IPS DF 4.7 (cell line): Measurements from ENCODE around the gene ADH5.
"Not testable (repeated sequence)": the region's sequence is repeated elsewhere in the genome, so short reads cannot be mapped to it uniquely, and the experiment has no call there.

Experiments
- DNase-seq: peaks from one replicate; pipeline ENCODE4 v3.0.0-alpha.2; 2013; ENCODE audit warnings: low spot score; ENCODE audit errors: extremely low read depth

ADH5 gene

DNA sequence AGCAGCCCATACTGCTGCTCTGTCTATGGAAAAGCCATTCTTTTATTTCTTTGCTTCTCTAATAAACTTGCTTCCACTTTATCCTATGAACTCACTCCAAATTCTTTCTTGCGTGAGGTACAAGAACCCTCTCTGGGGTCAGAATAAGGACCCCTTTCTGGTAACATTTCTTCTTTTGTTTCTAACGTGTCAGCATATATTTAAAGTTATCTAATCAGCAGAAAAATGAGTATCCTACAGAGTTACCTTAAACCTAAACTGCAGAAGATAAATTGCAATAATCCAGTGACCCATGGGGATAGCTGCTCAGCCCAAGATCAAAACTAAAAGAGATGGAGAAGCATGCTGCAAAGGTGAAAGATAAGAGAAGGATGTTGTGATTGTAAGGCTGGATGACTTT, 4.0 kb downstream of the ADH5 start:
- no peak for DNase-seq

GRCh38 chr4:99082192-99082591, 6.4 kb downstream of the ADH5 start:
- DNase-seq, result no peak

GRCh38 chr4:99080869-99081268, 7.7 kb downstream of the ADH5 start:
- DNase-seq, result not testable (repeated sequence)

DNA sequence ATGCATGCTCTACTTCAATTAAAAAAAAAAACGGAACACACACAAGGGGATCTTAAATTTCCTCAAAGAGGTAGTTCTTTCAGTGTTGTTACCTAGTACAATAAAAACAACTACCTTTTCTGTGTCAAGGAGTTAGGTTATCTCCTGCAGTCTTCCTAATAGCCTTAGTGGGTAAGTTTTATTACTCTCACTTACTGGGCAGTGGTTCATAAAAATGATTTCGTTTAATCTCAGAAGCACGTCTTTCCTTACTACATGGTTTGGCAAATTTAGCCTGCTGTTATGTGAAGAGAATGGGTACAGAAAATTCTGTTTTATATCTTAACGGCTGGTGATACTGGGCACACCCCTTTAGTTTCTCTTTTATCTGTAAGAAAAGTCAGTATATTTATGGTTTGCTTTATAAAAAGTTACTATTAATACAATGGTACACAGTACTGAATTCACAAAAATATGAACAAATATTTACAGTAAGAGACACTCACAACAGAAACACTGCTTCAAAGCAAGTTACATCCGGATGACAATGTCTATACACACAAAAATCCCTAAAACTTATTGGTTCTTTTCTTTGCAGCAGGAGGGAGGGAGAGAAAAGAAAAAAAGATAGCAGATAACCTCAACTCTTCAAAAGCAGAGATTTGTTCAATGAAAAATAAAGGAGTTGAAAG, 8.8 kb downstream of the ADH5 start:
- DNase-seq, result no peak

- DNase-seq, result no peak
Observed at GRCh38 chr4:99078931-99079624, 9.5 kb downstream of the ADH5 start.

GRCh38 chr4:99078336-99078735, 10.3 kb downstream of the ADH5 start:
- no peak for DNase-seq

- no peak for DNase-seq
Observed at GRCh38 chr4:99077177-99077576, 11.4 kb downstream of the ADH5 start.

DNA sequence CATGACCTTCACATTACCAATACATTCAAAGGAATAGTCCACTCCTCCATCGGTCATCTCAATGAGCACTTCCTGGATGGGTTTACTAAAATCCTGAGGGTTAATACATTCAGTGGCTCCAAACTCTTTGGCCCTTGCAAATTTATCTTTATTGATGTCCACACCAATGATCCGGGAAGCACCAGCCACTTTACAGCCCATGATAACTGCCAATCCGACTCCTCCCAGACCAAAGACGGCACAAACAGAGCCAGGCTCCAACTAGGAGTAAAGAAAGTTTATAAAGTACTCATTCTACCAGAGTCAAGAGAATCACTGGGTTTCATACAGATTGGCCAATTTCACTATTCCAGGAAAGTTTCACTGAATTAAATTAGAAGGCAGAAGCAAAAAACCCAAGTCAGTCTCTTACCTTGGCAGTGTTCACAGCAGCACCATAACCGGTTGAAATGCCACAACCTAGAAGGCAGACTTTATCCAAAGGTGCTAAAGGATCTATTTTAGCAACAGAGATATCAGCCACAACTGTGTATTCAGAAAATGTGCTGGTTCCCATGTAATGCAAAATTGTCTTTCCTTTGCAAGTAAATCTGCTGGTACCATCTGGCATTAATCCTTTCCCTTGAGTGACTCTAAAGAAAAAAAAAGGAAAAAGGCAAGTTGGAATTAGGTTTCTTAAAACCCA, 12.2 kb downstream of the ADH5 start:
- DNase-seq, result no peak

DNA sequence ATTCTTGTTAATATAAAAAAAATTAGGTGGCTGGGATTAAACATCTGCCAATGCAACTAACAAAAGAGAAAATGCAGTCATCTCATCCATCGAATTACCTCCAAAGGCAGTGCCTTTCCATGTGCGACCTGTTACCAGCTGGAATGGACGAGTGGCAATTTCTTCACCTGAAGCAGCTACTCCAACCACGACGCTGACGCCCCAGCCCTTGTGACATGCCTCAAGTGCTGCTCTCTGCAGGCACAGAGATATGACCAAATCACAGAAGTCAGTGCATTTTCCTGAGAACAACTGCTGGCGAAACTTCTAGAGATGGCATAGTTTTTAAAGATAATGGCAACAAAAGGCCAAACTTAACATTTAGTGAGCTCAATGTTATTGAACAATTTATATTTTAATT, 13.8 kb downstream of the ADH5 start:
- no peak for DNase-seq

DNA sequence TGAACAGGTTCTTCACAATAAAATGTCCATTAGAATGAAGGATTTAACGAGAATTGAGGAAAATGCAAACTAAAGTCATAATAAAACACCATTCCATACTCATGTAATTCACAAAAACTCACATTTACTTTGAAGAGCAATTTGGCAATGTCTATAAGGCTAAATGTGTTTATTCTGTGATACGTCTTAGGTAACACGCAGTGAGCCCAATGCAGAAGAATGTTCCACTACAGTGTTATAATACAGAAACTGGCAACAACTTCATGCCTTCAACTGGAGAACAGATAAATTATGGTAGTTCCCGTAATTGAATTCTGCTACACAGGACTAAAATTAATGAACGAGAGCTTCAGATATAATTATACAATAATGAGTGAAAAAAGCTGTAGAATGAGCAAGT, 17.4 kb downstream of the ADH5 start:
- no peak for DNase-seq

DNA sequence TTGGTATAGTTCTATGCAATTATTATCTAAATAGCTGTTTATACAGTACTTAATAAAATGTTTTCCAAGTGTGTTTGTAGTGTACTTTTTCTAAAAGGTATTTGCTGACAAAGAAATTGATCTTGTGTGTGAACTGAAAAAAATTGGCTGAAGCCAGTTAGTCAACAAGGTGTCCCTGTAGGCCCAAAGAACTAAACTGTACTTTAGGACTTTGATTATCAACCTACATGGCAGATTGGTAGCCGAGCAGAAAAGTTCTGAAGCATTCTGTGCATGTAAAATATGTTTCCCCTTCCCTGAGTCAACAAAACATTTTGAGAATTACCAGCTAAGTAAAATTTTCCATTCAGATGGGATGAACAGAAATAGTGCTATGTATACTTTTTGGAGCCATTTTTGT, 21.0 kb downstream of the ADH5 start:
- no peak for DNase-seq

- DNase-seq, result not testable (repeated sequence)
Observed at GRCh38 chr4:99065521-99065920, 23.1 kb downstream of the ADH5 start.

DNA sequence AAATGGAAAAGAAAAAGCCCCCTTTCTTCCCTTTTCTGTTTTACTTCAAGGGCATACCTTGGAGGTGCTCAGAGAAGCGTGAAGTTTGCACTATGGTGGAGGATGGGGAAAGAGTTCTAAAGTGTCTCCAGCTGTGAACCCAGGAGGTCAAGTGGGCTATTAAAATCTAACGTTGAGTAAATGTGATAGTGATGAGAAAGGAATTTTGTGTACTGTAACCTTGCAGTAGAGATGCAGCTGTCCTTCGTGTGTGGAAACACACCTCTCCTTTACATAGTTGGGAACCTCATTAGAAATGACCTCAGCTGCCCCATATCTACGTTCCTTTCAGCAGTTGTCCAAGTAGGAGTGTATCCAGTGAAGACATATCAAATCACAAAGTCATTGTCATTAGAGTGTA, 26.5 kb downstream of the ADH5 start:
- DNase-seq, result no peak

DNA sequence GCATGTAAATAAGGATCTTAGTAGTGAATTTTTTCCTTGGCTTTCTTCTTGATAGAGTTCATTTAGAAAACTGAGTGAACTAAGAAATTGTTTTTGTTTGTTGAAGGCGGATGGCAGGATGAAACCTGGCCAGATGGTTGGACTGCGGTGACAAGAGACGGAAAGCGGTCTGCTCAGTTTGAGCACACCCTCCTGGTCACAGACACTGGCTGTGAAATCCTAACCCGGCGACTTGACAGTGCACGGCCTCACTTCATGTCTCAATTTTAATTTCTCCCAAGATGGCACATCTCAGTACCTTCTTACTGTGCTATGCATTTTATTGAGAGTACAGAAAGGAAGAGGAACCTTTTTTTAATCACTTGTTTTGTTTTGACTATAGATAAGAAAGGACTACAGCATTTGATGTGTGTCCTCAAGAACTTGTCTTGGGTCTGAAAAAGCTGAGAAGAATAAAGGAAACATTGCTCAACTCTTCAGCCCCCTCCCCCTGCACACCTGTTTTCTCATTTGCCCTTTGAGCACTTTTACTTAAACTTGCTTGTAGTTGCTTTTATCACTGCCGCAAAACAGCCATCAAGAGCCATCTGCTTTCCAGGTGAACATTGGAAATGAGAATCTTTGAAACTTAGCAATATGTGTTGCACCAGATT, 27.4 kb downstream of the ADH5 start:
- no peak for DNase-seq

DNA sequence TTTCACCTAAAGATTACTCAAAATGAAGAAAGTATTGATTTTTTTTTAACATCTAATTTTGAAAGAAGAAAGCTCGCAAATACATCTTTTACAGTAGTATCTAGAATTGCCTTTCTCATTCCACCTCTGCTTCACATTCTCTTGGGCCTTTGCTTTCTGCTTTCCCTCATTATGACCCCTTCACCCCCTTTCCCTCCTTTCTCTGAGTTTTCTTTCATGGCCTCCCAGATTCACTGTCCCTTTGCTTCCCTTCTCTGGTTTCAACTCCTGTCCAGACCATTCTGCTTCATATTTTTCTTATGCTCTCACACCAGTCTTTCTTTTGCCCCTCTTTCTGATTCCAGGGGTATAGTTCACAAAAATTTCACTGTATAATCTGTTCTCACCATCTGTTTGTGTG, 29.0 kb downstream of the ADH5 start:
- DNase-seq, result no peak

GRCh38 chr4:99058228-99058627, 30.4 kb downstream of the ADH5 start:
- no peak for DNase-seq

- no peak for DNase-seq
Observed at GRCh38 chr4:99054428-99054994, 34.1 kb downstream of the ADH5 start.

GRCh38 chr4:99052902-99053301, 35.7 kb downstream of the ADH5 start:
- no peak for DNase-seq

DNA sequence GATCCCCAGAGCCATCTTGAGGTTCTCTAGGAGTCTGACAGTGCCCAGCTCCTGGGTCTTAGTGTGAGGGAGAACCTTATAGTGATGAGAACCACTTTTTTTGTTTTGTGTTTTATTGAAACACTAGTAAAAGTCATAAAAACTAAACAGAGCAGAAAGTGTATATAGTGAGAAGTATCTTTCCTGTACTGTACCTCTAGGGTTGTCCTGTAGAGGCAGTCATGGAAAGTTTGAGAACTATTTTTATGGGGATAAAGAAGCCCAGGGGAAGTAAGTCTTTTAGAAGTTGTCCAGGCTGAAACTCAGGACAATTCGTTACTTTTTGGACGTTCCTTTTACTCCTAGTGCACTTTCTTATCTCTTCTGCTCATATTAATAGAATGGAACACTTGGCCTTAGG, 40.9 kb downstream of the ADH5 start:
- DNase-seq, result no peak

- DNase-seq, result no peak
Observed at GRCh38 chr4:99043346-99043745, 45.2 kb downstream of the ADH5 start.

DNA sequence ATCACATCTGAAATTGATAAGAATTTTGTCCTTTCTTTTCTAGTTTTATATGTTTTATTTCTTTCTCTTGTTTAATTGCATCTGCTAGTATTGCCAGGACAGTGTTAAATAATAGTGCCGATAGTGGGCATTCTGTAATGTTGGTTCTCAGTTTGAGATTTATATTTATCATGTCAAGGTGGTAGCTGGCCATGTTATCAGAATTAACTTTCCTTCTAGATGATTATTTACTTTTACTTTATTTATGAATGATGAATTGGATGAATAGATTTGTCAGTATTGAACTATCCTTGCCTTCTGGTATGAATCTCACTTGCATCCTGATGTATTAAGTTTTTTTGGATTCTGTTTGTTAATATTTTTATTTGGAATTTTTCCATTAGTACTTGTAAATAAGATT, 50.4 kb downstream of the ADH5 start:
- DNase-seq, result no peak

- no peak for DNase-seq
Observed at GRCh38 chr4:99033956-99034355, 54.6 kb downstream of the ADH5 start.
